Measurements from ENCODE around the gene CBX8.

Gene CBX8

DNA sequence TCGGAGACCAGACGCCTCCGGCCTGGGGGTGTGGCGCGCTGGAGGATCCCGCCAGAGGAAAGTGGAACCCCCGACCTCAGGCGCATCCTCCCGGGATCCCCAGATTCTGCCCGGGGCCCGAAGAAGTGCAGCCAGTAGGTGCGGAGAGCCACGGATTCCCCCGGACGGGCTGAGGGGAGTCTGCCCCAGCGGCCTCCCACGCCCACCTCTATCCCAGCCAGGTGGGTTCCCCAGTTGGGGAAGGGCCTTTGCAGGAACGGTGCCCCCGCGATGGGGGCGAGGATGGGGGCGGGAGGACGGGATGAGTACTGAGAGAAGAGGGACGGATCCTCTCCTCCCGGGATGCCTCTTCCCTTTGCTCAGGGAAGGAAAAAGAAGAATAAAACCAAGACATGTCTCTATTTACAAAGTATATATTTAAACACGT, 5.1 kb downstream of the CBX8 start:
- no peak for DNase-seq

DNA sequence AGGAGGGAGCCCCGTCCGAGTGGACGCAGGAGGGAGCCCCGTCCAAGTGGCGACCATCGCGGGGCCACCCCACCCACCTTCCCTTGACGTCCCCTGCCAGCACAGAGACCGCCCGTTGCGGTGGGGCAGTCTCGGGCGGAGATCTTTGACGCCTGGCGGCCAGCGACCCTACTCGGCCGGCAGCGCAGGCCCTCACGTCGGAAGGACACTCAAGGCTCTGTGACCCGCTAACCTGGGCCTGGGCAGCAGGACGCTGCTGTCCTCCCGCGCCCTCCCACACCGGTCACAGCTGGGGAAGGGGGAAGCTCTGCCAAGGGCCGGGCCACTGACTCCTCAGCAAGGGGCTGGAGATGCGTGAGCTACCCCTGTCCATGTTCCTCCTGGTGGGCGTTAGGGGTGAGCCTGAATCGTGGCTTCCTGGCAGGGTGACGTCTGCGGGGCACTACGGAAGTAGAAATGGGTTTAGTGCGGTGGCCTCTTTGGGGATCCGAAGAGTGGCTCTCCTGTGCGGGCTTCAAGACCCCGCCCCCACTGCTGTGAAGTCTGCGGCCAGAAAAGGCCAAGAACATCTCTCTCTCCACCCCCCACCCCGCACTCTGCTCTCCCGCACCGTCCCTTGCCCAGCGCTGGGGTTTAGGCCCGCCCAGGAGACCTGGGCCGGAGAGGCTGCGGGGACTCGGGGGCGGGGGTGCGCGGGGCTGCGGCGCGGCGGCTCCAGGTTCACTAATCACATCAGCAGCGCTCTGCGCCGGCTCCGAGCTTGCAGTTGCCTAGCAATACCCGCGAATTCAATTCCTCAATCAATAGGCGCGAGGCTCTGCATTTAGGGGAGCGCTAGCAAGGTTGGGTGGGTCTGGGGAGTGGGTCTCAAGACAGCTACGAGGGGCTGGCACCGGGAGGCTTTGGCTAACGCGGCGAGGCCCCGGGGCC, 5.8 kb downstream of the CBX8 start:
- no peak for DNase-seq

DNA sequence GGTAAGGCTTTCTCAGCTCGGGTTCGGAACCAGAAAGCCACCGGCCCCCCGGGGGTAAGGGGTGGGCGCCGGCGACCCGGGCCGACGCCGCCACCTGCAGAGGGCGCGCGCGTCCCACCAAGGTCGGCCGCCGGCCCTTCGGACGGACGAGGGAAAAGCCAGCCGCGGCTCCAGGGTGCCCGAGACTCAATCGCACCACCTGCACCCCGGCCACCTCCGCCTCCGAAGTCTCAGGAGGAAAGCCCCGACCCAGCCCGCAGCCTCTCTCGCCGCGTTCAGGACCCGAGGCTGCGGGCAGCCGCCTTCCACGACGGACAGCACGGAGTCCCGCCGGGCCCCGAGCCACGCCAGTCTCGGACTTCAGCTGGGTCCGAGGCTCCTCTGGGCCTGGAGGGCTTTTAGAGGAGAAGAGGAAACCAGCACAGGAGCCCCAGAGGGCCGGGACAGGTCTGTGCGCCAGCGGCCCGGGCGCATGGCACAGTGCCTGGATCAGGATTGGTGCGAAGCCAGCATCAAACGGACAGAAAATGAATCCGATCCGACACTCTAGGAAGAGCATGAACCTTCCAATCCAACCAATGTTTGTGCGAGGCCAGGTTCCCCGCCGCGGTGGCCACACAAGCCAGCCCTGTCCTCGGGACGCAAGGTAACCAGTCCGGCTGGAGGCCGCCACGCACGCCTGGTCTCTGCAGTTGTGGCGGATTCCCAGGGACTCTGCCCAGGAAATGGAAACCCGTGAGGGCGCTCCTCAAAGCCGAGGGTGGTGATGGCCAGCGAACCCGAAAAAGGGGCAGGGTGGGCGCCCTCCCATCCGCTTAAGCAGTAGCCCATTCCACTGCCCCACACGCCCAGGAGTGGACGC, 6.7 kb downstream of the CBX8 start:
- no peak for DNase-seq

- DNase-seq, result no peak
Measured at GRCh38 chr17:79788989-79789942, 7.6 kb downstream of the CBX8 start.

DNA sequence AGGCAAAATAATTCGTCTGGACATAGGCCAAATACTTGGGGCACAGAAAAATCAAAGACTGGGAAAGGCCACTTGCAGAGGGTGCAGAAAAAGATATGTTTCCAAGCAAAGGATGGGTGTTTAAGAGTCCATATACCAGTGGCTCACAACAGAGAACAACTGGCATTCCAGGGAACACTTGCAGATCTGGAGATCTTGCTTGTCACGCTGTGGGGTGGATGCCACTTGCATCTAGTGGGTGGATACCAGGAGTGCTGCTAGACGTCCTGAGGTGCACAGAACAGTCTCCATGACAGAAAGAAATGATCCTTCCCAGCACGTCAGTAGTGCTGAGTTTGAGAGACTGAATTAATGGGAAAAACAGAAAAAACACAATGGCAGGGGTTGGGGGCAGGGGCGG, 8.4 kb downstream of the CBX8 start:
- DNase-seq, result no peak

- no peak for DNase-seq
Measured at GRCh38 chr17:79786930-79787643, 9.8 kb downstream of the CBX8 start.

DNA sequence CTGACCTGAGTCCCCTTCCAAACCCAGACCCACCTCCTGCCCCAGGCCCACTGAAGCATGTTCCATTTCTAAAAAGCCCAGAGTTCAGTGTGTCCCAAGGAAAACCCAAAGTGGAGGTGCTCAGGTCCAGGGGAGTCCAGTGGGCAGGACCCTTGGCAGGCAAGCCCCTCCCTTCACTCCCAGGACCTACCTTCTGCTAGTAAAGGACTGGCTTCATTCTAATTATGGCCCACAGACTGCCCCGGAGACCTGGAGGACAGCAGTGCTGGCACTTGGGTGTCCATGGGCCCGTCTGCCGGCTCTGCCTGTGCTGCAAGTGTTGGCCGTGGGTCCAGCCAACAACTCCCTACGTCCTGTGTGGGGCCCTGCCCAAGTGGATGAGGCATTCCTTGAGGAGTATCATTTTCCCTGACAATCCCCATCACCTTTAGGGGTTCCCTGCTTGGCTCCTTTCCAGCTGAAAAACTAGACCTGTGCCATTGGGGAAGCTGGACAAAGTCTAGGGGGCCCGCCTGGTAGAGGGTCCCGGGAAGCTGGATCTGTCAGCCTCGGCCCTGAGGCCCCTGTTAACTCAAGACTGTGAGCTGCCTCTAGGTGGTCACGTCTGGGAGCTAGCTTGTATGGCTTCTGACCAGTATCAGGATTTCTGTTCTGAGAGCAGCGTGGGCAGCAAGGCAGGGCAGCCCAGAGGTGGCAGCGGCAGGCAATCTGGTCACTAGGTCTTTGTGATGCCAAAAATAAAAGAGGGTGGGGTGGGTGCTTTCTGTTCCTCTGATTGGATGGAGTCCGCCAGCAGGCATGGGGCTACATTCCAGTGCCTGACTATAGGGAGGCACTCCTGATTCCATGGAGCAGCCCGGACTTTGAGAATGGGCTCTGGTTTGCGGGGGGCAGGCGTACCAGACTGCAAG, 10.7 kb downstream of the CBX8 start:
- DNase-seq, result no peak

DNA sequence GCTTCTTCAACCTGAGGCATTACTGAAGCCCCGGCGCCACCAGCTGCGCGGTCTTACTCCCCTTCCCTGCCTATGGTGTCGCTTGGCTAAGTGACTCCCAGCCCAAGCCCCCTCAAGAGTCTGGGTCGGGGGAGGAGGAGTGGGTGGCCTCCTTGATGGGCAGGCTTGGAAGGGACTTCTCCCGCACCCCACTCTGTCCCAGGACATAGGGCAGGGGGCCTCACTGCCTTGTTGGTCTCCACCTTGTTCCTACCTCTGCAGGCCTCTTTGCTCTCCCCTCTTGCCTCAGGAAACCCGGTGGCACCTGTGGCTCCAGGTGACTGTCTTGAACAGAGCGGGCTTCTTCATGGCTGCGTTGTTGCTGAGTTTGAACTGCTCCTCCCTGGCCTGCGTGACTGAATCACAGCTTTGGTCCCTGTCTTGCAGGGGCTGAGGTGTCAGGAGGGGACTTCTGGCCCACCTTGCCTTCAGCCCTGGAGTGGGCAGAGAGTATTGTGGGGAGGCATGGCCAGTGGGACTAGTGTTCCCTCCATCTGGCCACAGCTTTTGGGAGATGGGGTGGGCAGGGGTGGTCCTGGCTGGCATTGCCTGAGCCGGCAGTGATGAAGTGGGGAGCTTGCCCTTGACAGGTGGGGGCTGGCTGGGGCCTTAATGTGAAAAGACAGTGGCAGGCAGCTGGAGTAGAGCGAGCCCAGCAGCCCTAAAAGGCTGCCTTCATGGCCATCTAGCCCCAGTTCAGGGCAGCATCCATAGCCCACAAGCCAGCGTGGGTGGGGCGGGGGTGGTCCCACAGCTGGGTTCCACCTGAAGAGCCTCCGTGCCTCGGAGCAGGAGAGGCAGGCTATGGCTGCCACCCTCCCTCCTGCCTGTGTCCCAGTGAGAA, 11.6 kb downstream of the CBX8 start:
- DNase-seq, result no peak

DNA sequence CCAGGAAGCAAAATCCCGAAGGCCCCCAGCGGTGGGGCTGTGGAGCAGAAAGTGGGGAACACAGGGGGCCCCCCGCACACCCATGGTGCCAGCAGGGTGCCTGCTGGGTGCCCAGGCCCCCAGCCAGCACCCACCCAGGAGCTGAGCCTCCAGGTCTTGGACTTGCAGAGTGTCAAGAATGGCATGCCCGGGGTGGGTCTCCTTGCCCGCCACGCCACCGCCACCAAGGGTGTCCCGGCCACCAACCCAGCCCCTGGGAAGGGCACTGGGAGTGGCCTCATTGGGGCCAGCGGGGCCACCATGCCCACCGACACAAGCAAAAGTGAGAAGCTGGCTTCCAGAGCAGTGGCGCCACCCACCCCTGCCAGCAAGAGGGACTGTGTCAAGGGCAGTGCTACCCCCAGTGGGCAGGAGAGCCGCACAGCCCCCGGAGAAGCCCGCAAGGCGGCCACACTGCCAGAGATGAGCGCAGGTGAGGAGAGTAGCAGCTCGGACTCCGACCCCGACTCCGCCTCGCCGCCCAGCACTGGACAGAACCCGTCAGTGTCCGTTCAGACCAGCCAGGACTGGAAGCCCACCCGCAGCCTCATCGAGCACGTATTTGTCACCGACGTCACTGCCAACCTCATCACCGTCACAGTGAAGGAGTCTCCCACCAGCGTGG, 12.4 kb downstream of the CBX8 start:
- no peak for DNase-seq

DNA sequence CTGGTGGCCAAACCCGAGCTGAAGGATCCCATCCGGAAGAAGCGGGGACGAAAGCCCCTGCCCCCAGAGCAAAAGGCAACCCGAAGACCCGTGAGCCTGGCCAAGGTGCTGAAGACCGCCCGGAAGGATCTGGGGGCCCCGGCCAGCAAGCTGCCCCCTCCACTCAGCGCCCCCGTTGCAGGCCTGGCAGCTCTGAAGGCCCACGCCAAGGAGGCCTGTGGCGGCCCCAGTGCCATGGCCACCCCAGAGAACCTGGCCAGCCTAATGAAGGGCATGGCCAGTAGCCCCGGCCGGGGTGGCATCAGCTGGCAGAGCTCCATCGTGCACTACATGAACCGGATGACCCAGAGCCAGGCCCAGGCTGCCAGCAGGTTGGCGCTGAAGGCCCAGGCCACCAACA, 13.0 kb downstream of the CBX8 start:
- DNase-seq, result no peak

GRCh38 chr17:79781736-79782575, 14.9 kb downstream of the CBX8 start:
- DNase-seq, result no peak

DNA sequence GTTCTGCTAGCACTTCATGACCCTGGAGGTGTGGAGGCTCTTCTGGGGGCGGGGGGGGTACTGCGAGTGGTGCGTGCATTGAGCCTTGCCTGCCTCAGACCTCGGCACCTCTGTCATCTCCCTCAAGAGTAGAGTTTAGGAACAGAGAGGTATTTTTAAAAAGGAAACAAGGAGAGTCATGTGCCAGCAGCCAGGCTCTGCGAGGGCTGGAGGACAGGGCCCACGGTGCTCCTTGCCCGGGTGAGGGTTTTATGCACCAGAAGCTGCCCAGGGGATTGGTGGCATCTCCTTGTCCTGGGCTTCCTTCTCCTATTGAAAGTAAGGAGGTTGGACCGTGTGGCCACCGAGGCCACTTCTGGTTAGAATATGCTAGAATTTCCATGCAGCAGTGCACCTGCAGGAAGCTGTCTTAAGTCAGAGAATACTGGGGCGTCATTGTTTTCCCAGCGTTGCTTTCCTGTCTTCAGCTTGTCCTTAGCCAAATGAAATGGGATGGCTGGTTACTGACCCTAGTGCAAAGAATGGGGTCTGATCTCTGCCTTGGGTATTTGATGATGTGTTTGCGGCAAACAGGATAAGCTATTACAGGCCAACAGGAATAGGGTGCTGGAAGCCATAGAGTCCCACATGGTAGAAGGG, 15.7 kb downstream of the CBX8 start:
- DNase-seq, result no peak

DNA sequence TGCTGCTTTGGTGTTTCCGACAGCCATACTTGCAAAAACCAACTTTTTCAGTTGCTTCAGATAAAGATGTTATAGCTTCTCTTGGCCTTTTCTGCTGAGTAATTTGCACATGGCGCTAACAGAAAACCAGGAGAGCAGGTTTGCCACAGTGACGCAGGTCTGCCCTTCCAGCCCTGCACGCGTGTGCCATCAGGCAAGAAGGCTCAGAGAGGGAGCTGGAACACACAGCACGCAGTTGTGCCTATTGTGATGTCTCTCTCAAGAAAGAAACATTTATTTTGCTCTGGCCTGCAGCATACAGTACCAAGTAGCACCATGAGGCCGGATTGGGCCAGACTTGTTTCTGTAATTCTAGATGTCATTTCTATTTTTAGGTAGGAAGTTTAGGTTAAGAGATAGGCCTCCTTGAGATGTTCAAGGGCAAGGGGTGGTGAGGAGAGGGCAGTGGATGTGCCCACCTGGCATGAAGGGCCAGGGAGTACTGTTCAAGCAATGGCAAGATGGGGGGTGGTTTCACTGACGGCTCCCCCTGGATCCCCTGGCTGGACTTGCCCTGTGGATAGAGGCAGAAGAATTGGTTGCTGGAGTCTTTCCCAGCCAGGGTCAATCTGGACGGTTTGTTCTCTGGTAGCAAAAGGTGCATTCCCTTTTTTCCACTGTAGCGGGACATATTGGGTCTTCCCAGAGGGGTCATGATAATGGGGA, 17.1 kb downstream of the CBX8 start:
- no peak for DNase-seq

- no peak for DNase-seq
Measured at GRCh38 chr17:79779084-79779529, 17.8 kb downstream of the CBX8 start.

GRCh38 chr17:79778504-79779083, 18.3 kb downstream of the CBX8 start:
- no peak for DNase-seq

DNA sequence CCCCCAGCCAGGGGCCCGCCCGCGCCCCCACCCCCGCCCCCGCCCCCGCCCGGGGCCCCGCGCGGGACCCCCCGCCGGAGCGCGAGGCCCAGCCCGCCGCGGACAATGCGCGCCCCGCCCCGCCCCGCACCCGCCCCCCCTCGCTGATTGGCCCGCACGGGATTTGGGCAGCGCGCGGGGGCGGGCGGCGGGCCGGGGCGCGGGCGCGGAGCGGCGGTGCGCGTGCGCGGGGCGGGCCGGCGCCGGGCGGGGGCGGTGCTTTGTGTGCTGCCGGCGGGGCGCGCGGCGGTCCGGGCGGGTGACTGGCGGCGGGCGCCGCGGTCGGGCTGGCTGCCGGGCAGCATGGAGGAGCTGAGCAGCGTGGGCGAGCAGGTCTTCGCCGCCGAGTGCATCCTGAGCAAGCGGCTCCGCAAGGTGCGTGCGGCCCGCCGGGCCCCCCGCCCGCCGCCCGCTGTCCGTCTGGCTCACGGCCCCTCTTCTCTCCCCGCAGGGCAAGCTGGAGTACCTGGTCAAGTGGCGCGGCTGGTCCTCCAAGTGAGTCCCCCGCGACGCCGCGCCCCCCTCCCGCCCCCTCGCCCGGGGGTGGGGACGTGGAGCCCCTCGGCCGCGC, 18.9 kb downstream of the CBX8 start, which contains the start of gene CBX2:
Gene CBX2 (plus strand): TSS at position 255 of the 610 bp plus-strand sequence. CDS start 88 bp downstream, at position 343.
- peak; percentile 56 to 82 (median 66) for DNase-seq

All from activated naive CD4-positive, alpha-beta T cell (primary cell).